ENCODE data around the gene AGBL2.

AGBL2 gene

GRCh38 chr11:47631473-47631872 is 83.7 kb downstream of the AGBL2 start:
- no peak for DNase-seq (ENCODE audit: low spot score)

- no peak for DNase-seq (ENCODE audit: low spot score)
These were observed 87.1 kb downstream of the AGBL2 start for GRCh38 chr11:47628026-47628425.

- no peak for DNase-seq (ENCODE audit: low spot score)
These were observed 88.9 kb downstream of the AGBL2 start for GRCh38 chr11:47626234-47626633.

GRCh38 chr11:47620836-47621378 is 94.3 kb downstream of the AGBL2 start:
- peak; percentile 75 for DNase-seq (ENCODE audit: low spot score)

- DNase-seq (ENCODE audit: low spot score): no peak
These were observed 97.8 kb downstream of the AGBL2 start for GRCh38 chr11:47617417-47617809.

GRCh38 chr11:47616726-47617416 is 98.3 kb downstream of the AGBL2 start:
- DNase-seq (ENCODE audit: low spot score): peak; percentile 61

- DNase-seq (ENCODE audit: low spot score): no peak
These were observed 99.9 kb downstream of the AGBL2 start for GRCh38 chr11:47615249-47615648.

- DNase-seq (ENCODE audit: low spot score): no peak
These were observed 103.8 kb downstream of the AGBL2 start for GRCh38 chr11:47611348-47611794.

- DNase-seq (ENCODE audit: low spot score): no peak
These were observed 105.5 kb downstream of the AGBL2 start for GRCh38 chr11:47609675-47610074.

All from COLO829 (cell line).